ENCODE data around the gene C2orf15.
A peak's percentile ranks its signal among the peaks of the same experiment; 100 is the strongest.
"Not testable (repeated sequence)": the region's sequence is repeated elsewhere in the genome, so short reads cannot be mapped to it uniquely, and the experiment has no call there.

Gene C2orf15

GRCh38 chr2:99184811-99185210 lies 43.3 kb downstream of the C2orf15 start:
- Histone ChIP-seq H3K9me3 (ENCODE audit: severe bottlenecking) (no peaks in the 10 kb centered on the region), H3K36me3 (peaks cover 3% of the 10 kb centered on the region), H3K4me3 (ENCODE audit: low read depth, low read length) (no peak overlapping the region), H3K27me3 (ENCODE audit: insufficient read depth, low read depth, severe bottlenecking) (no peaks in the 10 kb centered on the region), H3K27ac (no peak overlapping the region)
- DNase-seq: no peak
- TF ChIP-seq, protein P1, sequence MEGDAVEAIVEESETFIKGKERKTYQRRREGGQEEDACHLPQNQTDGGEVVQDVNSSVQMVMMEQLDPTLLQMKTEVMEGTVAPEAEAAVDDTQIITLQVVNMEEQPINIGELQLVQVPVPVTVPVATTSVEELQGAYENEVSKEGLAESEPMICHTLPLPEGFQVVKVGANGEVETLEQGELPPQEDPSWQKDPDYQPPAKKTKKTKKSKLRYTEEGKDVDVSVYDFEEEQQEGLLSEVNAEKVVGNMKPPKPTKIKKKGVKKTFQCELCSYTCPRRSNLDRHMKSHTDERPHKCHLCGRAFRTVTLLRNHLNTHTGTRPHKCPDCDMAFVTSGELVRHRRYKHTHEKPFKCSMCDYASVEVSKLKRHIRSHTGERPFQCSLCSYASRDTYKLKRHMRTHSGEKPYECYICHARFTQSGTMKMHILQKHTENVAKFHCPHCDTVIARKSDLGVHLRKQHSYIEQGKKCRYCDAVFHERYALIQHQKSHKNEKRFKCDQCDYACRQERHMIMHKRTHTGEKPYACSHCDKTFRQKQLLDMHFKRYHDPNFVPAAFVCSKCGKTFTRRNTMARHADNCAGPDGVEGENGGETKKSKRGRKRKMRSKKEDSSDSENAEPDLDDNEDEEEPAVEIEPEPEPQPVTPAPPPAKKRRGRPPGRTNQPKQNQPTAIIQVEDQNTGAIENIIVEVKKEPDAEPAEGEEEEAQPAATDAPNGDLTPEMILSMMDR (IDR thresholded peaks at IDR 0.05; ENCODE audit: low read depth, low read length): no peak

GRCh38 chr2:99187011-99187410 lies 45.5 kb downstream of the C2orf15 start:
- Histone ChIP-seq H3K27me3 (ENCODE audit: insufficient read depth, low read depth, severe bottlenecking) (no peaks in the 10 kb centered on the region), H3K9me3 (ENCODE audit: severe bottlenecking) (no peaks in the 10 kb centered on the region), H3K27ac (no peak overlapping the region), H3K36me3 (peaks cover 11% of the 10 kb centered on the region), H3K4me3 (ENCODE audit: low read depth, low read length) (no peak overlapping the region)
- TF ChIP-seq, protein P1 (IDR thresholded peaks at IDR 0.05; ENCODE audit: low read depth, low read length): no peak
- DNase-seq: no peak

- Histone ChIP-seq H3K36me3 (peaks cover 20% of the 10 kb centered on the region), H3K9me3 (ENCODE audit: severe bottlenecking) (no peaks in the 10 kb centered on the region), H3K4me3 (ENCODE audit: low read depth, low read length) (no peak overlapping the region), H3K27me3 (ENCODE audit: insufficient read depth, low read depth, severe bottlenecking) (no peaks in the 10 kb centered on the region), H3K27ac (no peak overlapping the region)
- TF ChIP-seq, protein P1 (IDR thresholded peaks at IDR 0.05; ENCODE audit: low read depth, low read length): no peak
- no peak for DNase-seq
Observed at GRCh38 chr2:99188357-99188756, 46.9 kb downstream of the C2orf15 start.

DNA sequence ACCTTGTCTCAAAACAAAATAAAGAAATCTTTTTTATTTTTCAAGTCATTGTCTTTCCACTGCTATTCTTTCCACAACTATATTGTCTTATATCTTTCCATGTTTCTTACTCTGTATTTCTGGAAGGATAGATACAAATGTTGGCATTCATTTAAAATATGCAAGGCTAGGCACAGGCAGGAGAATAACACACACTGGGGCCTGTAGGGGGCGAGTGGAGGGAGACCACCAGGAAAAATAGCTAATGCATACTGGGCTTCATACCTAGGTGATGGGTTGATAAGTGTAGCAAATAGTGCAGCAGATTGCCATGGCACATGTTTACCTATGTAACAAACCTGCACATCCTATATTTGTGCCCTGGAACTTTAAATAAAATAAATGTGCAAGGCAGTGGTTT lies 49.0 kb downstream of the C2orf15 start:
- Histone ChIP-seq H3K4me3 (ENCODE audit: low read depth, low read length) (no peak overlapping the region), H3K36me3 (peaks cover 33% of the 10 kb centered on the region), H3K27me3 (ENCODE audit: insufficient read depth, low read depth, severe bottlenecking) (no peaks in the 10 kb centered on the region), H3K27ac (no peak overlapping the region), H3K9me3 (ENCODE audit: severe bottlenecking) (no peaks in the 10 kb centered on the region)
- TF ChIP-seq, protein P1 (IDR thresholded peaks at IDR 0.05; ENCODE audit: low read depth, low read length): peak; percentile 20; the same call in 1 of the 2 replicates
- no peak for DNase-seq

DNA sequence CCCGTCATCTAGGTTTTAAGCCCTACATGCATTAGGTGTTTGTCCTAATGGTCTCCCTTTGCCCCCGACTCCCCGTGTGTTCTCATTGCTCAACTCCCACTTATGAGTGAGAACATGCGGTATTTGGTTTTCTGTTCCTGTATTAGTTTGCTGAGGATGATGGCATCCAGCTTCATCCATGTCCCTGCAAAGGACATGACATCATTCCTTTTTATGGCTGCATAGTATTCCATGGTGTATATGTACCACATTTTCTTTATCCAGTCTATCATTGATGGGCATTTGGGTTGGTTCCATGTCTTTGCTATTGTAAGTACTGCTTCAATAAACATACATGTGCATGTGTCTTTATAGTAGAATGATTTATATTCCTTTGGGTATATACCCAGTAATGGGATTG lies 50.9 kb downstream of the C2orf15 start:
- DNase-seq; H3K27me3 ChIP-seq (ENCODE audit: insufficient read depth, low read depth, severe bottlenecking); H3K4me3 ChIP-seq (ENCODE audit: low read depth, low read length); H3K27ac ChIP-seq; H3K9me3 ChIP-seq (ENCODE audit: severe bottlenecking): not testable (repeated sequence)
- peaks cover 39% of the 10 kb centered on the region for H3K36me3 ChIP-seq

- TF ChIP-seq, protein P1 (IDR thresholded peaks at IDR 0.05; ENCODE audit: low read depth, low read length): no peak
- no peaks in the 10 kb centered on the region for H3K27me3 ChIP-seq (ENCODE audit: insufficient read depth, low read depth, severe bottlenecking)
- H3K9me3 ChIP-seq (ENCODE audit: severe bottlenecking): no peaks in the 10 kb centered on the region
- peaks cover 26% of the 10 kb centered on the region for H3K36me3 ChIP-seq
- H3K27ac ChIP-seq: no peak overlapping the region
- H3K4me3 ChIP-seq (ENCODE audit: low read depth, low read length): no peak overlapping the region
- DNase-seq: no peak
Observed at GRCh38 chr2:99198103-99198841, 56.8 kb downstream of the C2orf15 start.
